ENCODE results near the gene LZTS2.

The LZTS2 gene

GRCh38 chr10:100967332-100967731, 32.3 kb upstream of the LZTS2 start:
- TF ChIP-seq FOXA1 (IDR thresholded peaks at IDR 0.05): no peak
- TF ChIP-seq ELF4 (IDR thresholded peaks at IDR 0.05): no peak
- no peak for TF ChIP-seq L3MBTL2 (conservative IDR thresholded peaks at IDR 0.05)
- TF ChIP-seq NFRKB (IDR thresholded peaks at IDR 0.05): no peak
- TF ChIP-seq FOXK2 (IDR thresholded peaks at IDR 0.05): no peak
- TF ChIP-seq ARNT (IDR thresholded peaks at IDR 0.05): no peak
- no peak for TF ChIP-seq BHLHE40 (IDR thresholded peaks at IDR 0.05; ENCODE audit: borderline replicate concordance)
- no peak for TF ChIP-seq PKNOX1 (IDR thresholded peaks at IDR 0.05)
- TF ChIP-seq TARDBP (IDR thresholded peaks at IDR 0.05): no peak
- no peak for TF ChIP-seq CTBP1 (IDR thresholded peaks at IDR 0.05; ENCODE audit: borderline replicate concordance)
- TF ChIP-seq LEF1 (IDR thresholded peaks at IDR 0.05; ENCODE audit: borderline replicate concordance): no peak
- no peak for TF ChIP-seq FOXM1 (IDR thresholded peaks at IDR 0.05; ENCODE audit: borderline replicate concordance)
- TF ChIP-seq HDGF (IDR thresholded peaks at IDR 0.05; ENCODE audit: borderline replicate concordance): no peak
- TF ChIP-seq ZNF384 (IDR thresholded peaks at IDR 0.05): no peak
- TF ChIP-seq SP1 (IDR thresholded peaks at IDR 0.05): no peak
- ChIA-PET POLR2A (interaction anchor here (2.0 kb wide), 1 partner anchor 54 kb away, joined by 5 read pairs; no protein-coding TSS in a partner anchor), CTCF (interaction anchor here (0.9 kb wide), 2 partner anchors 40 to 53 kb away, joined by 4 read pairs; no protein-coding TSS in a partner anchor)
- DNase-seq (ENCODE audit: extremely low spot score): no peak

- ChIA-PET CTCF (interaction anchor here (0.6 to 1.1 kb wide), 7 partner anchors 9 to 54 kb away, joined by 3 to 9 read pairs (median 4); no protein-coding TSS in a partner anchor), POLR2A (interaction anchor here (0.8 kb wide), 1 partner anchor 13 kb away, joined by 3 read pairs; no protein-coding TSS in a partner anchor)
- TF ChIP-seq BHLHE40 (IDR thresholded peaks at IDR 0.05; ENCODE audit: borderline replicate concordance): no peak
- TF ChIP-seq SUZ12 (IDR thresholded peaks at IDR 0.05): no peak
- no peak for TF ChIP-seq L3MBTL2 (conservative IDR thresholded peaks at IDR 0.05)
- TF ChIP-seq ZNF384 (IDR thresholded peaks at IDR 0.05): no peak
- TF ChIP-seq ELF4 (IDR thresholded peaks at IDR 0.05): no peak
- TF ChIP-seq FOXM1 (IDR thresholded peaks at IDR 0.05; ENCODE audit: borderline replicate concordance): no peak
- TF ChIP-seq ARNT (IDR thresholded peaks at IDR 0.05): no peak
- no peak for TF ChIP-seq TARDBP (IDR thresholded peaks at IDR 0.05)
- TF ChIP-seq FOXK2 (IDR thresholded peaks at IDR 0.05): no peak
- TF ChIP-seq FOXA1 (IDR thresholded peaks at IDR 0.05): no peak
- no peak for TF ChIP-seq SP1 (IDR thresholded peaks at IDR 0.05)
- no peak for TF ChIP-seq NFRKB (IDR thresholded peaks at IDR 0.05)
- no peak for TF ChIP-seq LEF1 (IDR thresholded peaks at IDR 0.05; ENCODE audit: borderline replicate concordance)
- TF ChIP-seq PKNOX1 (IDR thresholded peaks at IDR 0.05): no peak
- DNase-seq (ENCODE audit: extremely low spot score): no peak
These were observed 31.4 kb upstream of the LZTS2 start for GRCh38 chr10:100968062-100968736.

DNA sequence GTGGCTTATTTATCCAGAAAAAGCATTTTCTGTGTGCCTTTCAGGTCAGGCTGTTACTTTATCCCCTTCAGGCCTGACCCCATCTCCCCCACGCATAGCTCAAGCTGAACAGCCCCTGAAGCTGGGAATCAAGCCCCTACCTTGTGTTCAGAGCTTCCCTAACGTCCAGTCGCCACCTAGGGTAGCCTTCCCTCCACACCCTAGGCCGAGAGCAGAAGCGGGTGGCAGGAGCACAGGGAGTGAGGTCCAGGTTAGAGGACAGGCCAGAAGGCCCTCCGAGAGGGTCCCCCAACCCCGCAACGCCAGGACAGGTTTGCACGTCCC, 30.8 kb upstream of the LZTS2 start:
- DNase-seq (ENCODE audit: extremely low spot score): no peak
- ChIA-PET CTCF (interaction anchor here (0.6 to 1.1 kb wide), 5 partner anchors 10 to 53 kb away, joined by 3 to 9 read pairs (median 4); no protein-coding TSS in a partner anchor), POLR2A (interaction anchor here (0.8 kb wide), 1 partner anchor 12 kb away, joined by 3 read pairs; no protein-coding TSS in a partner anchor)
- TF ChIP-seq FOXA1 (IDR thresholded peaks at IDR 0.05) (no peak), BHLHE40 (IDR thresholded peaks at IDR 0.05; ENCODE audit: borderline replicate concordance) (no peak), PKNOX1 (IDR thresholded peaks at IDR 0.05) (no peak), TARDBP (IDR thresholded peaks at IDR 0.05) (no peak), HDGF (IDR thresholded peaks at IDR 0.05; ENCODE audit: borderline replicate concordance) (no peak)

DNA sequence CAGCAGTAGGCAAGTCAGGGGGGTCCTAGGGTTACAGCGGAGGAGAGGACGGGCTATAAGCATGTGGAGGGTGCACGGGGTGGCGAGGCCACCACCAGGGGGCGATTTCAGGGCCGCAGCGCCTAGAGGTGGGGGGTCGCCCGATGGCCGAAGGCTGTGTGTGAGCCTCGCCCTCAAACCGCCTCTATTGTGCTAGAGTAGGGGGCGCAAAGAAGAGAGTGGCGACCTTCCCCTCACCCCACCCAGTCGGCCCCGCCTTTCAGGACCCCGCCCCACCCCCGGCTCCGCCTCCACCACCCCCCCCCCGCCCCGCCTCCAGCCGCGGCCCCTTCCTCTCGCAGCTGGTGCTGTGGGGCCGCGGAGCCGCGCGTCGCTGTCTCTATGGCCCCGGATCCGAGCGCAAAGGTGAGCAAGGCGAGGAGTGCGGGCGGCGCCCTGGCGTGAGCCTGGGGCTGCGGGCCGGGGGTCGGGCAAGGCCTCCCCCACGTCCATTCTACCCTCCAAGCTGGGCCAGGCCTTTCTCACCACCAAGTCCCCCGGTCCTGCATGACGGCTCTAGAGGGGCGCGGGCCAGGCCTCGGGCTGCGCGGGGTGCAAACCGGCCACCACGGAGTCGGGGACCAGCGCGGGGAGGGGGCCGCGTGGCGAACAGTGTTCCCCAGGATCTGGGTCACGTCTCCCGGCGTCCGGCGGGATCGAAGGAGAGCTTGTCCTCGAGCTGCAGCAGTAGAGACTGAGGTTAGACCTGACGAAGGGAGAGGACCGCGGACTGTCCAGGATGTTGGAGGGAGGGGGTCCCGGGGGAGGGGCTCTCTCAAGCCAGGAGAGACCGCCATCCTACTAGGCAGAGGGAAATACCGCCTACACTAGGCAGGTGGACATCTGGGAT, 30.2 kb upstream of the LZTS2 start, which contains the start of gene SEMA4G:
Gene SEMA4G (plus strand): TSS at position 318 of the 889 bp plus-strand sequence. CDS start 3,409 bp downstream, outside the sequence.
- TF ChIP-seq L3MBTL2 (conservative IDR thresholded peaks at IDR 0.05): peak; percentile 40; the same call in 1 of the 2 replicates
- TF ChIP-seq SP1 (IDR thresholded peaks at IDR 0.05): no peak
- no peak for TF ChIP-seq NFRKB (IDR thresholded peaks at IDR 0.05)
- no peak for TF ChIP-seq ARNT (IDR thresholded peaks at IDR 0.05)
- no peak for TF ChIP-seq SUZ12 (IDR thresholded peaks at IDR 0.05)
- no peak for TF ChIP-seq LEF1 (IDR thresholded peaks at IDR 0.05; ENCODE audit: borderline replicate concordance)
- TF ChIP-seq FOXK2 (IDR thresholded peaks at IDR 0.05): no peak
- TF ChIP-seq FOXM1 (IDR thresholded peaks at IDR 0.05; ENCODE audit: borderline replicate concordance): no peak
- POLR2A ChIA-PET: no interaction called here
- CTCF ChIA-PET: interaction anchor here (0.6 to 1.1 kb wide), 5 partner anchors 10 to 73 kb away, joined by 3 to 9 read pairs (median 5); no protein-coding TSS in a partner anchor
- DNase-seq (ENCODE audit: extremely low spot score): peak; percentile 81

GRCh38 chr10:100970076-100970913, 29.3 kb upstream of the LZTS2 start:
- CTCF ChIA-PET: interaction anchor here (0.6 kb wide), 1 partner anchor 74 kb away, joined by 5 read pairs; no protein-coding TSS in a partner anchor
- no peak for TF ChIP-seq TARDBP (IDR thresholded peaks at IDR 0.05)
- TF ChIP-seq SUZ12 (IDR thresholded peaks at IDR 0.05): no peak
- no peak for TF ChIP-seq FOXK2 (IDR thresholded peaks at IDR 0.05)
- no peak for TF ChIP-seq NFRKB (IDR thresholded peaks at IDR 0.05)
- no peak for TF ChIP-seq L3MBTL2 (conservative IDR thresholded peaks at IDR 0.05)
- TF ChIP-seq ZNF384 (IDR thresholded peaks at IDR 0.05): no peak
- TF ChIP-seq LEF1 (IDR thresholded peaks at IDR 0.05; ENCODE audit: borderline replicate concordance): no peak
- TF ChIP-seq CTBP1 (IDR thresholded peaks at IDR 0.05; ENCODE audit: borderline replicate concordance): no peak
- TF ChIP-seq HDGF (IDR thresholded peaks at IDR 0.05; ENCODE audit: borderline replicate concordance): no peak
- TF ChIP-seq ARNT (IDR thresholded peaks at IDR 0.05): no peak
- no peak for TF ChIP-seq SP1 (IDR thresholded peaks at IDR 0.05)
- TF ChIP-seq BHLHE40 (IDR thresholded peaks at IDR 0.05; ENCODE audit: borderline replicate concordance): no peak
- no peak for TF ChIP-seq ELF4 (IDR thresholded peaks at IDR 0.05)
- TF ChIP-seq FOXA1 (IDR thresholded peaks at IDR 0.05): no peak
- no peak for TF ChIP-seq FOXM1 (IDR thresholded peaks at IDR 0.05; ENCODE audit: borderline replicate concordance)
- POLR2A ChIA-PET: interaction anchor here (0.8 kb wide), 1 partner anchor 15 kb away, joined by 3 read pairs; no protein-coding TSS in a partner anchor
- peak; percentile 54 for DNase-seq (ENCODE audit: extremely low spot score)

Data from HEK293T (cell line).